Activated CD8-positive, alpha-beta memory T cell treated with anti-CD3 and anti-CD28 coated beads for 1 hour (primary cell): Measurements from ENCODE around the gene RAD51D.
"Not testable (repeated sequence)": the region's sequence is repeated elsewhere in the genome, so short reads cannot be mapped to it uniquely, and the experiment has no call there.

Source experiments
- DNase-seq, 2 donors: peaks; one replicate each; pipeline ENCODE4 v3.0.0-alpha.2; 2020; ENCODE audit warnings: low read depth in 1 of 2; ENCODE audit errors: extremely low read depth in 1 of 2

RAD51D gene

GRCh38 chr17:35073183-35073790 lies 46.4 kb downstream of the RAD51D start:
- no peak for DNase-seq

DNA sequence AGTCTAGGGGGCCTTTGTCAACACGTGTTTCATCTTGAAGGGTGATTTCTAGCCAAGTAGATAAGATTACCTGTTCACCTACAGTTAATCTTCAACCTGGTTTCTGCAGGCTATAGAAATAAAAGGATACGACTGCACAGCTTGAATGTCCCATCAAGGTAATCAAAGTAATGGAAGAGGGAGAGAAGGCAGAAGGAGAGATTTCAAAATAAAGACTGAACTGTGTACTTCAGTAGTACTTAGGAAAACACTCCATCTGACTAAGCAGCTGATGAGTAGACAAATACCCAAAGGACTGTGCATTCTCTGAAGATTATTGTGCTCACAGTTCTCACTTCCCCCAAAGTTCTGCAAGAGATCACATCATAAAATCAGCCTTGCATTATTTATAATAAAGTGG lies 50.3 kb downstream of the RAD51D start:
- no peak for DNase-seq

GRCh38 chr17:35068249-35068648 lies 51.4 kb downstream of the RAD51D start:
- no peak for DNase-seq

DNA sequence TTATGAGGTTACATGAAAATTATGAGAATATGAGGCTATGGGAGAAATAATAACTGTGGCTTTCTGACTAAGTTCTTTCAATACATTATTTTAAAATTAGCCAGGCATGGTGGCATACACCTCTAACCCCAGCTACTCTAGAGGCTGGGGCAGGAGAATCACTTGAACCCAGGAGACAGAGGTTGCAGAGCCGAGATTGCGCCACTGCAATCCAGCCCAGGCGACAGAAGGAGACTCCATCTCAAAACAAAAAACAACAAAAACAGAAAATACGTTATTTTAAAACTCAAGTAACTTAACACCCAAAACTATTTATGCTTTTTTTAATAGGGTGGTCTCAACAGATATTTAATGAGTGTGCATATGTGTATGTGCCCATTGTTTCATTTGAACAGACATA lies 53.8 kb downstream of the RAD51D start:
- DNase-seq: no peak

- DNase-seq: no peak
These were observed 55.0 kb downstream of the RAD51D start for GRCh38 chr17:35064516-35065215.

GRCh38 chr17:35063514-35064223 lies 56.0 kb downstream of the RAD51D start, which contains the start of gene RFFL:
Gene RFFL, minus strand, starts transcription at chr17:35063707. Its CDS starts 37,154 bp downstream, at chr17:35026553.
- peak; percentile 63 to 77 for DNase-seq

DNA sequence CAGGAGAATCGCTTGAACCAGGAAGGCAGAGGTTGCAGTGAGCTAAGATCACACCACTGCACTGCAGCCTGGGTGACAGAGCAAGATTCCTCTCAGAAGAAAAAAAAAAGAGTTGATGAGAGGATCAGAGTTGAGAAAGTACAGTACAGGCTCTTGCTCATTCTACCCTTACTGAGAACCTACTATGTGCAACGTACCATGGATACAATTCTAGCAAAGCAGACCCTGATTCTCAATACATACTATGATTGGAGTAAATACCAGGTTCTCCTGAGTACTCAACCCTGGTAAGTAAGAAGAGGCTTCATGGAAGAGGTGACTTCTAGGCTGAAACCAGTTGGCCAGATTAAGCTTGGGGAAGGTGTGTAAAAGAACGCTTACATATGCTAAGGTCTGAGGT lies 57.4 kb downstream of the RAD51D start:
- no peak for DNase-seq

DNA sequence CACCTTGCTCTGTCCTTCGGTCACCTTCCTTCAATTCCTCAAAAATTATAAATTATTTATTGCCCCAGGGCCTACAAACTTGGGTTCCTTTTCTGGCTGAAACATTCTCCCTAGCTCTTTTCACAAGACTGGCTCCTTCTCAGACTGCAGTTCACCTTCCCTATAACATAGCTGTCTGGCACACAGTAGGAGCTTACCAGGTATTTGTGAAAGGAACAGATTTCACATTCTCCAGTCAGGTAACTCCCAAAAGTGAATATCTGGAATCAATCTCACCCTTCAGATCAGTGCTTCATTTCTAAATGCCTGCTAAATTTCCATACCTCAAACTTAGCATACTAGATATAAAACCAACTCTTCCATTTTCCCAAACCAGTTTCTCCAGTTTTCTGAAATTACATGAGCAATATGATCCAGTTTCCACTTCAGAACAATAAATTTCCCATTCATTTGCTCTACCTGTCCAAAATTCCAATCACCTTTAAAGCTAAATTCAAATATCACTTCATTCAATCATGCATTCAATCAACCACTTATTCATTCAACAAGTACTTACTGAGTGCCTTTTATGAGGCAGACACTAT lies 62.2 kb downstream of the RAD51D start:
- DNase-seq: no peak

DNA sequence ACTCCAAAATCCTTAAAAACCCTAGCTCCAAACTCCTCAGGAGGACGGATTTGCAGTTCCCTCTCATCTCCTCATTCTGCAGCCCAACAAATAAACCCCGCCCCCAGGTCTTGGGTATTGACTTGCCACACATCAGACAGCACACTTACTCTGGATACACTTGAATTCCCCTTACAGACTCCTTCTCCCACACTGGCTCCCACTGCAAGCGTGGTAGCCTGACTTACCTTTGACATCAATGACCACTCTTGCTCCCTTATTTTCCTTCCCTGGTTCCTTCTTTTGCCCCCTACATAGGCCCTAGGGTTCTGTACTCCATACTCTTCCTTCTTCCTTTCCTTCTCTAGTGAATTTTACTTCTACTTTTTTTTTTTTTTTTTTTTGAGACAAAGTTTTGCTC lies 63.6 kb downstream of the RAD51D start:
- no peak for DNase-seq

GRCh38 chr17:35053204-35053603 lies 66.5 kb downstream of the RAD51D start:
- DNase-seq: no peak

DNA sequence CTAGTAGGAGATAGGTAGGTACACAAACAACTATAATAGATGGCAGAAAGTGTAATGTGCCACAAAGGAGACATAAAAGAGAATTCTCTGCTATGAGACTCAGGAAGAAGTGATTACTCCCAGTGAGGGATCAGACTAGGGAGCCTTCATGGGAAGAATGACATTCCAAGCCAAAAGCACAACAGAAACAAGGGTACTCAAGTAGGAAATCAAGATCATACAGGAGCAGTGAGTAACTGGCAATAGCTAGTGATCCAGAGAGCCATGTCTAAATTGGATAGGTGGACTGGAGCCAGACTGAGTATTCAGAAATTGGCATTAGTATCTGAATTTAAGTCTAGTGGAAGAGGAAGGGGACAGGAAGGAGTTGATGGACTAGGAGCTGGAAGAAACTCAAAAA lies 66.9 kb downstream of the RAD51D start:
- DNase-seq: no peak

DNA sequence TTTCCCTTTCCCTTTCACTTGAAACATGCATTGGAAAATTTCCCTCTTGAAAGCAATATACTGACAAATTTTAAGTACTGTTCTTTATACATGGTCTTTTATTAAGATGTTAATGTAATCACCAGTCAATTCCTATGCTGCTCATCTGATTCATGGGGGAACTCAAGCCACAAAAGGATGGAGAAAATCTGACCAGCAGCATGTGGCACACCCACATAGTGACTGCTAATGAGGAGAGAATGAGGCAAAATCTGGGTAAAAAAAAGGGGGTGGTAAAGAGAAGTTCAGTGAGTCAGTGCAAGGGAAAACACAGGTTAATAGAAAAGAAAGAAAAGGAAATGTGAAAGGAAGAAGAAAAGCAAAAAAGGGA lies 67.4 kb downstream of the RAD51D start:
- no peak for DNase-seq

DNA sequence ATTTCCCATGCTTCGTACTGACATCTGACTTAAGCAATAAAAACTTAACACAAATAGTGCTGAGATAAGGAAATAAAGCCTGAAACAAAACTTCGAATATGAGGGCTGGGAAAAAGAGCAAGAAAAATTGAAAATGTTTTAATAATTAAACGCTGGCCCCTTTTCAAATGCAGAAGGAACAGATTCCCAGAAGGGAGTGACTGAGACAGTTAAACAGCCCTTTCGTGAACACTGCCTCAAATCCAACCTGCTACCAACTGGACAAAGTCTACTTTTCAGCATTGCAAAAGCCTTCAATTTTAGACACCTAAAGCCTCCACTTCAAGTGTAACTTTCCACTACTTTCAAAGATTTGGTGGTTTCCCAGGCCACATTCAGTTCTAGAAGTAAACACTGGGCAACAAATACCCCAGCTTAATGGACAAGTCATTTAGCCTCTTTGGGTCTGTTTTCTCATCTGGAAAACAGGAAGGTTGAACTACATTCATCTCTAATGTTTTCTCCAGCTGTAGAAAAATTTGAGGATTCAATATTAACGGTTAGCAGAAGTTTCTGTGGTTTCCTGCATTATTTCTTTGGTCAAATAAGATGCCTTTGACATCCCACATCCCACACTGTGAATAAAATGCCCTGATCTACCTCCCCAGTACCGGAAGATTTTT lies 68.0 kb downstream of the RAD51D start:
- no peak for DNase-seq

- DNase-seq: no peak
These were observed 68.5 kb downstream of the RAD51D start for GRCh38 chr17:35051183-35051578.

DNA sequence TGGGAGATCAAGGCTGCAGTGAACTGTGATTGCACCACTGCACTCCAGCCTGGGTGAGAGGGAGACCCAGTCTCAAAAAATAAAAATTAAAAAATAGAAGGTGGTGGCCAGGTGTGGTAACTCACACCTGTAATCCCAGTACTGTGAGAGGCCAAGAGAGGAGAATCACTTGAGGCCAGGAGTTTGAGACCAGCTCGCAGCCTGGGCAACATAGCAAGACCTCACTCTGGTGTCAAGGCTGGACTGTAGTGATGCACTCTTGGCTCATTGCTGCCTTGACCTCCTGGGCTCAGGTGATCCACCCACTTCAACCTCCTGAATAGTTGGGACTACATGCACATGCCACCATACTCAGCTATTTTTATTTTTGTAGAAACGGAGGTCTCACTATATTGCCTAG lies 69.5 kb downstream of the RAD51D start:
- DNase-seq: no peak

DNA sequence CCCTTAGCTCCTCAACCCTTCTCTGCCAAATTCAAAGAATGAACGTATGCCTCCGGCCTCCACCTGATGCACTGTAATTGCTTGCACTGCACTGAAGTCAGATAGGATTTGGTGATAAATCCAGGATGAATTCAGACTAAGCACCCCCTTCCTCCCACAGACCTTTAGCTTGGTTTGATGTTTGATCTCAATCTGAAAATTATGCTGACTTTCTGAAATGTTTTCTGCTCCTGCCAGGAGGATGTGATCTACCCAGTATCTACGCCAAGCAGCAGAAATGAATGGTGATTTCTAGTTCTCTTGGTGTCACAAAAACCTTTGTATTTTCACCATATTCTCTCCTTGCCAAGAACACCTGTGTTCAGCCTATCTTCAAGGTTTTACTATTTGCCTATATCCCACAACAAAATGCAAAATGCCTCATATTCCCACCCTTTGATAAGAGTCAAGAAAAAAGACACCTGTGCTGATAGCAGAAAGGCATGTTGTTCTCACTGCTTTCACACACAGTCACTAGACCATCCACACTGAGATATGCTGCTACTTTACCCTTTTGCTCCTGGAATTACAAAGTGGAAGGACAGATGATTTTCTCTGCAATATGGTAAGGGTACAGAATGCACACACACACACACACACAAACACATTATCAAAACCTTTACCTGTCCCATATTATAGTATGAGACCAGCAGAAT lies 70.8 kb downstream of the RAD51D start:
- DNase-seq: no peak

GRCh38 chr17:35046740-35047283 lies 72.8 kb downstream of the RAD51D start:
- peak in 1 of 2 donors; percentile 34 for DNase-seq

DNA sequence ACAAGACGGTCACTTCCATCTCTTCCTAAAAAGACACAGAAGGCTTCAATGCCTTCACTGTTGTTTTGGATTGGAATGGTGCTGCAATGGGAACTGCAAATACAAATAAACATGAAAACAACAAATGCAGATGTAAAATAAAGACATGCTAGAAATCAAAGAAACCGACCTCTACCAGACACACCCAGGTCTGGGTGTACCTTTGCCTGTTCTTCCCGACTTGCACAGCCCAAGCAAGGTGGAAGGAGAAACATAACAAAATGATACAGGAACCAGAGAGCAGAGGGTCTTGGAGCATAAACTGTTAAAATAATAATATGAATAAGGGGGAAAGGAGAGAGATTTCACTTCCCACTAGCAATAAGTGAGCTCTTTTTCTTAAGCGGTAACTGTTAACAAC lies 73.4 kb downstream of the RAD51D start:
- no peak for DNase-seq

- not testable (repeated sequence) for DNase-seq
These were observed 74.1 kb downstream of the RAD51D start for GRCh38 chr17:35045458-35045979.

DNA sequence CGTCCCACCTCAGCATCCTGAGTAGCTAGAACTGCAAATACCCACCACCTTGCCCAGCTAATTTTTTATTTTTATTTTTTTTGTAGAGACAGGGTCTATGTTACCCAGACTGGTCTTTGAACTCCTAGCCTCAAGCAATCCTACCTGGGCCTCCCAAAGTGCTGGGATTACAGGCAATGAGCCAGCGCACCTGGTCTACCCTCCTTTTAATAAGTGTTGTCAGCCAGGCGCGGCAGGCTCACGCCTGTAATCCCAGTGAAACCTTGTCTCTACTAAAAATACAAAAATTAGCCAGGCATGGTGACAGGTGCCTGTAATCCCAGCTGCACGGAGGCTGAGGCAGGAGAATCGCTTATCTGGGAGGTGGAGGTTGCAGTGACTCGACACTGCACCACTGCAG lies 75.5 kb downstream of the RAD51D start:
- DNase-seq: no peak
